ENCODE results near the gene PARD3. TPM values are rescaled to one million over a fixed set of nuclear protein-coding genes. Genes with fewer than 3 reads are reported as not detected.

PARD3 gene
- total RNA-seq, 1 donor from 2014 or later, result 1.7 TPM

DNA sequence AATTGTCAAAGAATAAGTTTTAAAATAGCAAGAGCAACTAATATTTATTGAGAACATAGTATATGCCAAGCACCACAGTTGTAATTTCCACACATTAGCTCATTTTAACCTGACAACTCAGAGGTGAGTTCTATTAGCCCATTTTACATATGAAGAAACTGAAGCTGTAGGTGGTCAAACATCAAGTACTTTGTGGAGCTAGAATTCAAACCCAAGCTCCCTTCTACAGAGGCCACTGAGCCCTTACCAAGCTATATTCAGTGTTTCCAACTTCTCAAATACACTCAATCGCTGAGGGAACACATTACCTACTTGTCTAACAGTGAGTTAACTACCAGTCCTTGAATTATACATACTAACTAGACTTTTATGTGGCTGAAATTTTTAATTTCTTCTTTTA is 236.6 kb downstream of the PARD3 start:
- Mint-ChIP-seq H3K27me3 (ENCODE audit: insufficient read depth) (peaks cover under 1% of the 10 kb centered on the region), H3K9me3 (no peaks in the 10 kb centered on the region), H3K27ac (no peak overlapping the region), H3K4me1 (ENCODE audit: low read depth) (no peaks in the 10 kb centered on the region), H3K4me3 (no peak overlapping the region), H3K36me3 (ENCODE audit: low read depth) (no peaks in the 10 kb centered on the region)
- no peak for DNase-seq (ENCODE audit: low spot score)
- intact Hi-C loops (cut with micrococcal nuclease), result no loop called here

DNA sequence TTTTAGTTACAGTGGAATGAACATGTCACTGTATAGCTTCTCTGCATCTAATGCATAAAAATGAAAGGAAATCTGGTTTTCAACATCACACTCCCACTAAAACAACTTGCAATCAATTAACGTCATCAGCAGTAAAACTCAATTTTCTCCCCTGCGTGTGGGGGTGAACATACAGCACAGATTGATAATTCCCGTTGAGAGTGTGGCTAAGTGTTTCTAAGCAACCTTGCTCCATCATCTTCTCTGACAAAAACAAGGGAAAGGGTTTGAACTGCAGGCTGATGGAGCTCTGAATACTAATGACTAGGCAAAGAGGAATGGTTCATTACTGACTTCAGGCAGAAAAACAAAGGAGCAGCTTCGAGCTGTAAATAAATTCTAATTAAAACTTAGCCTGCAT is 238.3 kb downstream of the PARD3 start:
- Mint-ChIP-seq H3K4me3 (no peak overlapping the region), H3K36me3 (ENCODE audit: low read depth) (no peaks in the 10 kb centered on the region), H3K27ac (no peak overlapping the region), H3K4me1 (ENCODE audit: low read depth) (no peaks in the 10 kb centered on the region), H3K27me3 (ENCODE audit: insufficient read depth) (no peaks in the 10 kb centered on the region), H3K9me3 (no peaks in the 10 kb centered on the region)
- intact Hi-C loops (cut with micrococcal nuclease), result no loop called here
- no peak for DNase-seq (ENCODE audit: low spot score)

DNA sequence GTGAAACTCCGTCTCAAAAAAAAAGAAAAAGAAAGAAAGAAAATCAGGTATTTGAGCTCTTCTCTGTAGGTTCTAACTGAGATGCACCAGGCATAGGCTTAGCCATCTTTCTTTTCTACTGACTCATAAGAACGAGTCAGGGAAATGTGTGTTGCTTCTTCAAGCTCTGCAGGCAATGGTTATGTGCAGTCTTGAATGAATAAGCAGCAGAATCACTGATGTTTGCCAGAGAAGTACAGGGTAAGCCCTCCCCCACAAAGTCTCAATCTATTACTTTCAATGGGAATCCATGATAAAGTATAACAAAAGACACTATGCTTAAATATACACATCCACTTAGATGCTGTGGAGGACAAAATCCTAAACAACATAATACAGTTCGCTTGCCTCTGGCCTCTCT is 239.2 kb downstream of the PARD3 start:
- Mint-ChIP-seq H3K27ac (no peak overlapping the region), H3K9me3 (no peaks in the 10 kb centered on the region), H3K36me3 (ENCODE audit: low read depth) (no peaks in the 10 kb centered on the region), H3K4me1 (ENCODE audit: low read depth) (no peaks in the 10 kb centered on the region), H3K27me3 (ENCODE audit: insufficient read depth) (no peaks in the 10 kb centered on the region), H3K4me3 (no peak overlapping the region)
- no peak for DNase-seq (ENCODE audit: low spot score)
- intact Hi-C loops (cut with micrococcal nuclease), result no loop called here

DNA sequence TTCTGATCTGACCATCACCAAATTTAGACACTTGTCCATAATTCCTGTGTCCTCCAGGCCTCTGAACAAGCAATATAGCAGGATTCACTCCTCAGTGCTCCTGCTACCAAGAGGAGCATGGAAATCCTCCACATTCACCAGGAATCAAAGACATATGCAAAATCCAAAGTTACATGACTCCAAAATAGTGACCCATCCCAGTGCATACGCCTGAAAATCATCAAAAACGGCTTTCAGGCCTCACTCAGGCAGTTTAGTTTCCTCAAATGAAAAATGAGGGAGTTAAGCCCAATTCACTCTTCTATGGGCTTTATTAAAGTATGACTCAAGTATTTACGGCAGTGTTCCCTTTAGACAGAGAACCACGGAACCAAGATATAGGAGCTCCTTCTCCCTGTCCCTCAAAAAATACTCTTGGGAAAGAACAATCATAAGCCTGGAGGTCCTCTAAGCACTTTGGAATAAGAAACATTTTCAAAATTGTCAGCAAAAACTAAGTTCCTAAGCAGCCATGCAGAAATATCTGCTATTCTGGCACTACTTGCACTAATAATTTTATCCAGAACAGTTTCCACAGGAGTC is 240.7 kb downstream of the PARD3 start:
- no peak for DNase-seq (ENCODE audit: low spot score)
- Mint-ChIP-seq H3K9me3 (no peaks in the 10 kb centered on the region), H3K27ac (no peak overlapping the region), H3K36me3 (ENCODE audit: low read depth) (no peaks in the 10 kb centered on the region), H3K4me3 (no peak overlapping the region), H3K27me3 (ENCODE audit: insufficient read depth) (no peaks in the 10 kb centered on the region), H3K4me1 (ENCODE audit: low read depth) (no peaks in the 10 kb centered on the region)
- intact Hi-C loops (cut with micrococcal nuclease), result no loop called here

DNA sequence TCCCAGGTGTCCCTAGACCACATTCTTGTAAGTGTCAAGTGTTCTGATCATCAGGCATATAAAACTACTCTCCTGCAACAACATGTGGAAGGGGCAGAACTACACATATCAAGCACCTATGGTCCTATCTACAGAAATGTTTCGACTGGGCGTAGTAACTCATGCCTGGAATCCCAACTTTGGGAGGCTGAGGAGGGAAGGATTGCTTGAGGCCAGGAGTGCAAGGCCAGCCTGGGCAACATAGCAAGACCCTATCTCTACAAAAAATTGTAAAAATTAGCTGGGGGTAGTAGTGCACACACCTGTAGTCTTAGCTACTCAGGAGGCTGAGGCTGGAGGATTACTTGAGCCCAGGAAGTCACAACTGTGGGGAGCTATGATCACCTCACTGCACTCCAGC is 244.2 kb downstream of the PARD3 start:
- H3K4me1 Mint-ChIP-seq (ENCODE audit: low read depth), result no peaks in the 10 kb centered on the region
- no peak for DNase-seq (ENCODE audit: low spot score)
- no peaks in the 10 kb centered on the region for H3K9me3 Mint-ChIP-seq
- no peaks in the 10 kb centered on the region for H3K36me3 Mint-ChIP-seq (ENCODE audit: low read depth)
- intact Hi-C loops (cut with micrococcal nuclease), result no loop called here
- H3K4me3 Mint-ChIP-seq, result no peak overlapping the region
- no peaks in the 10 kb centered on the region for H3K27me3 Mint-ChIP-seq (ENCODE audit: insufficient read depth)
- no peak overlapping the region for H3K27ac Mint-ChIP-seq

DNA sequence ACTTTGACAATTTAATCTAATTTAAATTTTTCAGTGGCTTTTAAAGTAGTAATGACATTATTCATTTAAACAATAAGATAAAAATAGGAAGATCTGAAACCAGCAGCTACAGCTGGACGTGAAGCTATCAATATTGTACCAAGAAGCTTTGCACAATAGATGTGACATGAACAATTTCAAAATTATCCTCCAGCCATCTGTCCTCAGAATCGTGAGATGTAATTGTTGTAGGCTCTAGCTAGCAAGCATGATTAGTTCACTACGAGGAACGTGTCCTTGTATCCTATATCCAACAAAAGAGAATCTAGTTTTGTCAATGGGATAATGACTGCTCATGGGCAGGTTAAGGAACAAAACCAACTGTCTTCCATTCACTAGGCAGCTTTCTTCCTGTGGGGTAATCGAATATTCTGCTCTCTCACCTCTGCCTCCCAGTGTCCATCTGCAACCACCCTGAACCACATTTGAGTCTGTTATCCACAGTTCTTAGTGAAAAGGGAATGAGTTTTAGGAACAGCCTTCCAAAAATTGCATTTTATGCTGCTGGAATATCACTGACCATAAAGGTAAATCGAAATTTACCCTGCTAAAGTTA is 247.3 kb downstream of the PARD3 start:
- DNase-seq (ENCODE audit: low spot score), result no peak
- Mint-ChIP-seq H3K4me1 (ENCODE audit: low read depth) (no peaks in the 10 kb centered on the region), H3K4me3 (no peak overlapping the region), H3K9me3 (no peaks in the 10 kb centered on the region), H3K36me3 (ENCODE audit: low read depth) (no peaks in the 10 kb centered on the region), H3K27me3 (ENCODE audit: insufficient read depth) (peaks cover 3% of the 10 kb centered on the region), H3K27ac (no peak overlapping the region)
- intact Hi-C loops (cut with micrococcal nuclease), result no loop called here

DNA sequence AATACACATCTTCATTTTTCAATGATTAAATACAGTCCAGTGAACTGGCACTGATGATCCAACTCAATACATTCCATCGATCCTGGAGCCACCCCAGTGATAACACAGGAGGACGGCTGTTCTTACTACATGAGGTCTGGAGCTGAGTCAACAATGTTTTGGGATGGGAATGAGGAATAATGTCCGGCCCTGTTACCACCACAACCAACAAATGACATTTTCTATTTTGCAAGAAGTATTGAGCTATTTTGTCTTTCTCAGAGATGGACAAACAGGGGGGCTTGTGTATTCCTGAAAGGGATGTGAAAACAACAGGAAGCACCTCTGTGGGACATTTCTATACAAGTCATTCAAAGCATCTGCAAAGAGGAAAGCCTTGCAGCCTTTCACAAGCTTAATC is 249.2 kb downstream of the PARD3 start:
- Mint-ChIP-seq H3K36me3 (ENCODE audit: low read depth) (no peaks in the 10 kb centered on the region), H3K9me3 (no peaks in the 10 kb centered on the region), H3K27ac (no peak overlapping the region), H3K27me3 (ENCODE audit: insufficient read depth) (peaks cover 3% of the 10 kb centered on the region), H3K4me1 (ENCODE audit: low read depth) (no peaks in the 10 kb centered on the region), H3K4me3 (no peak overlapping the region)
- intact Hi-C loops (cut with micrococcal nuclease), result no loop called here
- no peak for DNase-seq (ENCODE audit: low spot score)

DNA sequence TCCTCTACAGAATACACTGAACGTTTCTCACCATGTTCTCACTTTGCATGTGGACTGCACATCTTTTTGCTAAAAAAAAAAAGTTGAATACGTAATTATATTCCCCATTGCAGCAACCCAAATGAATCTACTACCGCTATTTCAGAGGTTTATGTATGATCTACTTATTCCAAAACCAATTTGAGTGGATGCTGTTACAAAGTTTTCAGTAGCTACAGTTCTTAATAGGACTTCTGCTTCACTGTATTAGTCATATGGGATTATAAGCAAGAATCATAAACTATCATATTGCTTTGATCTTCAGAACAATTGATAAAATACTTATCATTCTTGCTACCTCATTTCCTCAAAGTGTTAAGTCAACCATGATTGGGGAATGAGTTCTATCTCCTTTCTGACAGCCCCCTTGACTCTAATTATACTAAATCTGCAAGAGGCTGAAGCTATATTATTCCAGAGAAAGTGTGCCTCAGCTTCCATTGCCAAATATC is 257.0 kb downstream of the PARD3 start:
- intact Hi-C loops (cut with micrococcal nuclease), result no loop called here
- Mint-ChIP-seq H3K27ac (no peak overlapping the region), H3K36me3 (ENCODE audit: low read depth) (no peaks in the 10 kb centered on the region)

DNA sequence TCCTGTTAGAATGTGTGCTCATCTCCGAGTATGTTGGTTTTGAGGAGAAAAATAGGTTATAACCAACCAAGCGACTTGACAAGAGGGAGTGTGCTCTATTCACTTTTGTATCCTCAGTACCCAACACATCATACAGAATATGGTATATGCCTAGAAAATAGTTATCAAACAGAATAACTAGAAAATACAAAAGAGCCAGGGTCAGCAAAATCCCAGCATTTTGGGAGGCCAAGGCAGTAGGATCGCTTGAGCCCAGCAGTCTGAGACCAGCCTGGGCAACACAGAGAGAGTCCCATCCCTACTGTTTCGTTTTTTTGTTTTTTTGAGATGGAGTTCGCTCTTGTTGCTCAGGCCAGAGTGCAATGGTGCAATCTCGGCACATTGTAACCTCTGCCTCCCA is 257.9 kb downstream of the PARD3 start:
- Mint-ChIP-seq H3K27ac (no peak overlapping the region), H3K9me3 (no peaks in the 10 kb centered on the region), H3K27me3 (ENCODE audit: insufficient read depth) (no peaks in the 10 kb centered on the region), H3K36me3 (ENCODE audit: low read depth) (no peaks in the 10 kb centered on the region), H3K4me1 (ENCODE audit: low read depth) (no peaks in the 10 kb centered on the region), H3K4me3 (no peak overlapping the region)
- no peak for DNase-seq (ENCODE audit: low spot score)
- intact Hi-C loops (cut with micrococcal nuclease), result no loop called here

More for the DNA sequence above, 257.0 kb downstream of the PARD3 start:
- no peaks in the 10 kb centered on the region for H3K9me3 Mint-ChIP-seq
- H3K27me3 Mint-ChIP-seq (ENCODE audit: insufficient read depth), result no peaks in the 10 kb centered on the region
- H3K4me1 Mint-ChIP-seq (ENCODE audit: low read depth), result no peaks in the 10 kb centered on the region
- no peak for DNase-seq (ENCODE audit: low spot score)
- no peak overlapping the region for H3K4me3 Mint-ChIP-seq

DNA sequence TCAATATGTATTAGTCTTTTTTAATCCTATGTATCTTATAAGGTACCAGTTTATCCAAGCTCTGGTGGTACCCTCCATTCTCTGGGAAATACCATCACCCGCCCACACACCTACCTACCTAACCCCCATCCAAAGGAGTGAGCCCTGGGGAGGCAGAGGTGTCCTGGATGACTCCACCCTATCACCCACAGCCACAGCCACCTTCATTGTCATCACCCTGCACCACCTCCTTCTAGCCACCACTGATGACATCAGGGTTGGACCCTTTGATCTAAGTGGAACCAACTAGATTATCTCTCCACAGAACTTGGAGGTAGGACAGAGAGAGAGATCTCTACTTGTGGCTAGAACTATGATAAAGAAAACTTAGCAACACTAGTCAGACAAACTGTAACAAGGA is 259.4 kb downstream of the PARD3 start:
- H3K4me1 Mint-ChIP-seq (ENCODE audit: low read depth), result no peaks in the 10 kb centered on the region
- no peak overlapping the region for H3K27ac Mint-ChIP-seq
- no peaks in the 10 kb centered on the region for H3K9me3 Mint-ChIP-seq
- no peaks in the 10 kb centered on the region for H3K27me3 Mint-ChIP-seq (ENCODE audit: insufficient read depth)
- DNase-seq (ENCODE audit: low spot score), result no peak
- intact Hi-C loops (cut with micrococcal nuclease), result no loop called here
- no peak overlapping the region for H3K4me3 Mint-ChIP-seq
- H3K36me3 Mint-ChIP-seq (ENCODE audit: low read depth), result no peaks in the 10 kb centered on the region

DNA sequence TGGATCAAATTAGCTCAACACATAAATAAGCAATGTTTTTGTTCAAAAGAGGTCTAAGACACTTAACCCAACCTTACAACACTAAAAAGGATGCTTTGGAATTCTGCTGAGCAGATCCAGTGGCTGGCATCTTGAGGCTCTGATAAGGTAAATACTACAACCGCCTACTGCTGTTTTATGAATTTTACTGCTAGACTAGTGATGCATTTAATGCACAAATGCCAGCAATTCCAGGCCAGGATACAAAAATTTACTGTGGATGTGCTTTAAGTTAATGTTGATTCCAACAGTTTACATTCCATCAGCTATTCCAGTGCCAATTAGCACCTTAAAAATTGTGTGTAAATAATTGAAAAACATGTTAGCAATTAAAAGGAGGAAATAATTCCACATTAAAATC is 261.3 kb downstream of the PARD3 start:
- intact Hi-C loops (cut with micrococcal nuclease), result no loop called here
- no peaks in the 10 kb centered on the region for H3K4me1 Mint-ChIP-seq (ENCODE audit: low read depth)
- no peak for DNase-seq (ENCODE audit: low spot score)
- H3K36me3 Mint-ChIP-seq (ENCODE audit: low read depth), result no peaks in the 10 kb centered on the region
- H3K9me3 Mint-ChIP-seq, result no peaks in the 10 kb centered on the region
- no peak overlapping the region for H3K27ac Mint-ChIP-seq
- no peak overlapping the region for H3K4me3 Mint-ChIP-seq
- H3K27me3 Mint-ChIP-seq (ENCODE audit: insufficient read depth), result no peaks in the 10 kb centered on the region

DNA sequence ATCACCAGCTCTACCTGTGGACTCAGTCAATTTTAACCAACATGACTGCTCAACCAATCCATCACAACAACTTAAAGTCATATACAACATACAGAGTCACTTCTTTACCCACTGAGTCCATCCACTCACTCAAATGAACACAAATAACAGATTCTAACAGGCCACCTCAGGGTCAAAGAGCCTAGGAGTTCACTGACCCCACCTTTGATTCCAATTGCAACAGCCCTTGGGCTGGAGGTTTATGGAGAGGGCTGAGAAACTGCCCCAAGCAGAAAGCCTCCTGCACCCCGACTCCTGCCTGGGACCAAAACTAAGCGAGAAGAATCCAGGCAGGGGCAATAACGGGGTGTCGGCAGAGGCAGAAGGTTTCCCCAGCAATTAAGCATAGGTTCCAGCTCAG is 263.8 kb downstream of the PARD3 start:
- no peaks in the 10 kb centered on the region for H3K36me3 Mint-ChIP-seq (ENCODE audit: low read depth)
- no peak overlapping the region for H3K27ac Mint-ChIP-seq
- no peaks in the 10 kb centered on the region for H3K9me3 Mint-ChIP-seq
- no peak for DNase-seq (ENCODE audit: low spot score)
- no peaks in the 10 kb centered on the region for H3K27me3 Mint-ChIP-seq (ENCODE audit: insufficient read depth)
- intact Hi-C loops (cut with micrococcal nuclease), result no loop called here
- H3K4me1 Mint-ChIP-seq (ENCODE audit: low read depth), result no peaks in the 10 kb centered on the region
- H3K4me3 Mint-ChIP-seq, result no peak overlapping the region

DNA sequence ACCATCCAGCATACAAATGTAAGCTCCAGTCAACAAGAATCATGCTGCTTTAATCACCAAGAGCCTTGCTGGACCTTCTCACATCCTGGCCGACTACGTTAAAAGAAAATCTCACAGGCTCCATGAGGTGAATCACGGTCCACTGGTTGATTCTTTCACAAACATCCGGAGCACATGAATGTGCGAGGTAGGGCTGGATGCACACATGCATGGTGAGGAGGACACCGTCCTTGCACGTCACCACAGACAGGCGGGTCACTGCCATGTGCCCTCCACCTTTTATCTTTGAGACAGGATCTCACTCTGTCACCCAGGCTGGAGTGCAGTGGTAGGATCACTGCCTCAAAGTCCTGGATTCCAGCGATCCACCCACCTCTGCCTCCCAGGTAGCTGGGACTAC is 265.1 kb downstream of the PARD3 start:
- no peak overlapping the region for H3K27ac Mint-ChIP-seq
- H3K4me1 Mint-ChIP-seq (ENCODE audit: low read depth), result no peaks in the 10 kb centered on the region
- no peaks in the 10 kb centered on the region for H3K27me3 Mint-ChIP-seq (ENCODE audit: insufficient read depth)
- H3K36me3 Mint-ChIP-seq (ENCODE audit: low read depth), result no peaks in the 10 kb centered on the region
- intact Hi-C loops (cut with micrococcal nuclease), result no loop called here
- H3K4me3 Mint-ChIP-seq, result no peak overlapping the region
- no peaks in the 10 kb centered on the region for H3K9me3 Mint-ChIP-seq
- no peak for DNase-seq (ENCODE audit: low spot score)

DNA sequence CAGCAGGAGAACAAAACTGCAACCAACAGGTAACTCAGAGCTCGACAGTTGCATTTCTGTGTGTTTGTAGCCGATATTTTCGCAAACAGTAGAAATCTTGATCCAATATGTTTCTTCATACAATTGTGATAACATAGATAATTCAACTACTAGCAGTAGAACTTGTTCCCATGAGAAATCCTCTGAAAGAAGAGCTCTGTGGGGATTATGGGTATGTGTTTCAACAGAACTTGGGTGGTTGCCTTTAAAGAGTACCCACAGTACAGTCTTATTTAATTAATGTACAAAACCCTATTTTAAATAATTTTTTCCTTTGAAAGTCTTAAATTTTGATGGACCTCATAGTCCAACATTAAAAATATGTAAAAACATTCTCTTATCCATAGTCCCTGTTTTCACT is 266.1 kb downstream of the PARD3 start:
- intact Hi-C loops (cut with micrococcal nuclease), result no loop called here

More for the DNA sequence above, 266.1 kb downstream of the PARD3 start:
- Mint-ChIP-seq H3K36me3 (ENCODE audit: low read depth) (no peaks in the 10 kb centered on the region), H3K27me3 (ENCODE audit: insufficient read depth) (peaks cover 3% of the 10 kb centered on the region), H3K27ac (no peak overlapping the region), H3K4me1 (ENCODE audit: low read depth) (no peaks in the 10 kb centered on the region), H3K4me3 (no peak overlapping the region), H3K9me3 (no peaks in the 10 kb centered on the region)
- no peak for DNase-seq (ENCODE audit: low spot score)

Measured in activated T-helper 1 cell treated with anti-CD3 and anti-CD28 coated beads, Interleukin-12 subunit alpha, Interleukin-12 subunit beta, Interleukin-2, Interleukin-4 antibody, amounts not matched to agents 30 ng/mL and 10 ng/mL and 1 ng/mL, durations not matched to agents 14 hours and 24 hours and 36 hours (primary cell).